HEK293 (cell line): Measurements from ENCODE around the gene HMGB2.

ENCODE experiments used
- EGR2 ChIP-seq: fragments of 450-650 bp; formaldehyde crosslinking; IDR thresholded peaks from 2 replicates; pipeline ENCODE4 v1.5.1; 2016; ENCODE audit warnings: low read depth, missing biosample characterization, missing genetic modification characterization
- GFI1B ChIP-seq: fragments of 450-650 bp; formaldehyde crosslinking; IDR thresholded peaks from 2 replicates; pipeline ENCODE4 v1.5.1; 2016; ENCODE audit warnings: missing biosample characterization, missing genetic modification characterization
- GLI4 ChIP-seq: fragments of 450-650 bp; formaldehyde crosslinking; IDR thresholded peaks from 2 replicates; pipeline ENCODE4 v1.5.1; 2016; ENCODE audit warnings: missing biosample characterization, missing genetic modification characterization
- GLIS2 ChIP-seq: fragments of 450-650 bp; formaldehyde crosslinking; IDR thresholded peaks from 2 replicates; pipeline ENCODE4 v1.5.1; 2016; ENCODE audit warnings: missing biosample characterization, missing genetic modification characterization
- IKZF3 ChIP-seq: fragments of 450-650 bp; IDR thresholded peaks from 2 replicates; pipeline ENCODE4 v1.5.0; 2018; ENCODE audit warnings: missing biosample characterization, mild to moderate bottlenecking, missing genetic modification characterization, moderate library complexity
- KLF1 ChIP-seq: fragments of 450-650 bp; formaldehyde crosslinking; IDR thresholded peaks from 2 replicates; pipeline ENCODE4 v1.5.1; 2016; ENCODE audit warnings: missing biosample characterization, missing genetic modification characterization
- KLF8 ChIP-seq: fragments of 450-650 bp; formaldehyde crosslinking; IDR thresholded peaks from 2 replicates; pipeline ENCODE4 v1.5.1; 2016; ENCODE audit warnings: missing biosample characterization, missing genetic modification characterization
- KLF9 ChIP-seq: fragments of 450-650 bp; formaldehyde crosslinking; IDR thresholded peaks from 2 replicates; pipeline ENCODE4 v1.5.1; 2016; ENCODE audit warnings: missing biosample characterization, missing genetic modification characterization, low read depth
- PRDM1 ChIP-seq: fragments of 450-650 bp; formaldehyde crosslinking; IDR thresholded peaks from 2 replicates; pipeline ENCODE4; 2016; ENCODE audit warnings: missing biosample characterization, missing genetic modification characterization
- SP2 ChIP-seq: fragments of 450-650 bp; formaldehyde crosslinking; IDR thresholded peaks from 2 replicates; pipeline ENCODE4 v1.5.1; 2016; ENCODE audit warnings: missing biosample characterization, missing genetic modification characterization
- ZBTB8A ChIP-seq: fragments of 450-650 bp; formaldehyde crosslinking; IDR thresholded peaks from 2 replicates; pipeline ENCODE4 v1.5.1; 2016; ENCODE audit warnings: missing biosample characterization, missing genetic modification characterization
- ZFP41 ChIP-seq: fragments of 450-650 bp; formaldehyde crosslinking; IDR thresholded peaks from 2 replicates; pipeline ENCODE4 v1.5.1; 2016; ENCODE audit warnings: missing biosample characterization, missing genetic modification characterization, borderline replicate concordance
- ZIC2 ChIP-seq: fragments of 450-650 bp; formaldehyde crosslinking; IDR thresholded peaks from 2 replicates; pipeline ENCODE4 v1.5.1; 2016; ENCODE audit warnings: missing biosample characterization, missing genetic modification characterization
- ZNF324 ChIP-seq: fragments of 450-650 bp; formaldehyde crosslinking; IDR thresholded peaks from 2 replicates; pipeline ENCODE4 v1.5.1; 2016; ENCODE audit warnings: missing biosample characterization, missing genetic modification characterization
- ZNF335 ChIP-seq: fragments of 450-650 bp; formaldehyde crosslinking; conservative IDR thresholded peaks from 2 replicates; pipeline ENCODE4 v1.5.1; 2016; ENCODE audit warnings: missing biosample characterization, missing genetic modification characterization
- ZNF362 ChIP-seq: fragments of 450-650 bp; formaldehyde crosslinking; IDR thresholded peaks from 2 replicates; pipeline ENCODE4 v1.5.1; 2016; ENCODE audit warnings: missing biosample characterization, missing genetic modification characterization
- ZNF366 ChIP-seq: fragments of 450-650 bp; formaldehyde crosslinking; conservative IDR thresholded peaks from 2 replicates; pipeline ENCODE4 v1.5.1; 2016; ENCODE audit warnings: missing biosample characterization, missing genetic modification characterization
- ZNF416 ChIP-seq: fragments of 450-650 bp; formaldehyde crosslinking; IDR thresholded peaks from 2 replicates; pipeline ENCODE4 v1.5.1; 2016; ENCODE audit warnings: missing biosample characterization, missing genetic modification characterization
- ZNF510 ChIP-seq: fragments of 450-650 bp; formaldehyde crosslinking; IDR thresholded peaks from 2 replicates; pipeline ENCODE4 v1.5.1; 2018; ENCODE audit warnings: mild to moderate bottlenecking, missing genetic modification characterization, missing biosample characterization; ENCODE audit not compliant: insufficient replicate concordance
- ZNF561 ChIP-seq: fragments of 450-650 bp; IDR thresholded peaks from 2 replicates; pipeline ENCODE4 v1.5.1; 2018; ENCODE audit warnings: missing biosample characterization, missing genetic modification characterization, borderline replicate concordance
- ZNF600 ChIP-seq: fragments of 450-650 bp; formaldehyde crosslinking; IDR thresholded peaks from 2 replicates; pipeline ENCODE4 v1.5.1; 2016; ENCODE audit warnings: missing biosample characterization, missing genetic modification characterization
- ZNF692 ChIP-seq: fragments of 450-650 bp; formaldehyde crosslinking; IDR thresholded peaks from 2 replicates; pipeline ENCODE4 v1.5.1; 2016; ENCODE audit warnings: missing biosample characterization, missing genetic modification characterization
- TF ChIP-seq, protein P1 (sequence below): fragments of 450-650 bp; formaldehyde crosslinking; IDR thresholded peaks from 2 replicates; pipeline ENCODE4 v1.5.1; 2016; ENCODE audit warnings: missing biosample characterization, missing genetic modification characterization
- TF ChIP-seq, protein P2 (sequence below): fragments of 450-650 bp; formaldehyde crosslinking; IDR thresholded peaks from 2 replicates; pipeline ENCODE4 v1.5.1; 2016; ENCODE audit warnings: missing biosample characterization, missing genetic modification characterization
- TF ChIP-seq, protein P3 (sequence below): fragments of 450-650 bp; formaldehyde crosslinking; IDR thresholded peaks from 2 replicates; pipeline ENCODE4 v1.5.1; 2016; ENCODE audit warnings: missing biosample characterization, missing genetic modification characterization
- TF ChIP-seq, protein P4 (sequence below): fragments of 450-650 bp; formaldehyde crosslinking; IDR thresholded peaks from 2 replicates; pipeline ENCODE4 v1.5.1; 2016; ENCODE audit warnings: missing biosample characterization, missing genetic modification characterization

The HMGB2 gene

GRCh38 chr4:173334891-173335752, 964 bp upstream of the HMGB2 start (continued):
- peak; percentile 88 for TF ChIP-seq KLF8
- 0 out of 2 replicates have a peak, but pooled peaks have one; percentile 36 for TF ChIP-seq ZIC2
- TF ChIP-seq ZNF335 (tag by site-specific recombination), result peak; percentile 89
- TF ChIP-seq IKZF3 (tag by site-specific recombination), result peak; percentile 73
- TF ChIP-seq GLI4 (tag by site-specific recombination), result no peak
- TF ChIP-seq GFI1B (tag by site-specific recombination), result 0 out of 2 replicates have a peak, but pooled peaks have one; percentile 17
- TF ChIP-seq ZNF362 (tag by site-specific recombination), result peak; percentile 90
- TF ChIP-seq ZNF600 (tag by site-specific recombination), result peak; percentile 94
- no peak for TF ChIP-seq ZNF416 (tag by site-specific recombination)
- TF ChIP-seq ZNF366, result peak; percentile 89
- TF ChIP-seq GLIS2 (tag by site-specific recombination), result peak; percentile 82
- peak; percentile 86 for TF ChIP-seq KLF9 (tag by site-specific recombination)
- TF ChIP-seq, protein P1, sequence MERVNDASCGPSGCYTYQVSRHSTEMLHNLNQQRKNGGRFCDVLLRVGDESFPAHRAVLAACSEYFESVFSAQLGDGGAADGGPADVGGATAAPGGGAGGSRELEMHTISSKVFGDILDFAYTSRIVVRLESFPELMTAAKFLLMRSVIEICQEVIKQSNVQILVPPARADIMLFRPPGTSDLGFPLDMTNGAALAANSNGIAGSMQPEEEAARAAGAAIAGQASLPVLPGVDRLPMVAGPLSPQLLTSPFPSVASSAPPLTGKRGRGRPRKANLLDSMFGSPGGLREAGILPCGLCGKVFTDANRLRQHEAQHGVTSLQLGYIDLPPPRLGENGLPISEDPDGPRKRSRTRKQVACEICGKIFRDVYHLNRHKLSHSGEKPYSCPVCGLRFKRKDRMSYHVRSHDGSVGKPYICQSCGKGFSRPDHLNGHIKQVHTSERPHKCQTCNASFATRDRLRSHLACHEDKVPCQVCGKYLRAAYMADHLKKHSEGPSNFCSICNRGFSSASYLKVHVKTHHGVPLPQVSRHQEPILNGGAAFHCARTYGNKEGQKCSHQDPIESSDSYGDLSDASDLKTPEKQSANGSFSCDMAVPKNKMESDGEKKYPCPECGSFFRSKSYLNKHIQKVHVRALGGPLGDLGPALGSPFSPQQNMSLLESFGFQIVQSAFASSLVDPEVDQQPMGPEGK, result peak; percentile 87
- TF ChIP-seq EGR2 (tag by site-specific recombination), result peak; percentile 31; the same call in 1 of the 2 replicates
- TF ChIP-seq ZFP41 (tag by site-specific recombination), result no peak
- TF ChIP-seq ZNF561, result no peak; the same call in 1 of the 2 replicates
- TF ChIP-seq, protein P2, sequence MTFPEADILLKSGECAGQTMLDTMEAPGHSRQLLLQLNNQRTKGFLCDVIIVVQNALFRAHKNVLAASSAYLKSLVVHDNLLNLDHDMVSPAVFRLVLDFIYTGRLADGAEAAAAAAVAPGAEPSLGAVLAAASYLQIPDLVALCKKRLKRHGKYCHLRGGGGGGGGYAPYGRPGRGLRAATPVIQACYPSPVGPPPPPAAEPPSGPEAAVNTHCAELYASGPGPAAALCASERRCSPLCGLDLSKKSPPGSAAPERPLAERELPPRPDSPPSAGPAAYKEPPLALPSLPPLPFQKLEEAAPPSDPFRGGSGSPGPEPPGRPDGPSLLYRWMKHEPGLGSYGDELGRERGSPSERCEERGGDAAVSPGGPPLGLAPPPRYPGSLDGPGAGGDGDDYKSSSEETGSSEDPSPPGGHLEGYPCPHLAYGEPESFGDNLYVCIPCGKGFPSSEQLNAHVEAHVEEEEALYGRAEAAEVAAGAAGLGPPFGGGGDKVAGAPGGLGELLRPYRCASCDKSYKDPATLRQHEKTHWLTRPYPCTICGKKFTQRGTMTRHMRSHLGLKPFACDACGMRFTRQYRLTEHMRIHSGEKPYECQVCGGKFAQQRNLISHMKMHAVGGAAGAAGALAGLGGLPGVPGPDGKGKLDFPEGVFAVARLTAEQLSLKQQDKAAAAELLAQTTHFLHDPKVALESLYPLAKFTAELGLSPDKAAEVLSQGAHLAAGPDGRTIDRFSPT, result peak; percentile 83
- 0 out of 2 replicates have a peak, but pooled peaks have one; percentile 20 for TF ChIP-seq ZNF324 (tag by site-specific recombination)
- 0 out of 2 replicates have a peak, but pooled peaks have one; percentile 19 for TF ChIP-seq PRDM1 (tag by site-specific recombination)
- TF ChIP-seq ZBTB8A (tag by site-specific recombination), result peak; percentile 79
- TF ChIP-seq SP2, result peak; percentile 74
- TF ChIP-seq, protein P3, sequence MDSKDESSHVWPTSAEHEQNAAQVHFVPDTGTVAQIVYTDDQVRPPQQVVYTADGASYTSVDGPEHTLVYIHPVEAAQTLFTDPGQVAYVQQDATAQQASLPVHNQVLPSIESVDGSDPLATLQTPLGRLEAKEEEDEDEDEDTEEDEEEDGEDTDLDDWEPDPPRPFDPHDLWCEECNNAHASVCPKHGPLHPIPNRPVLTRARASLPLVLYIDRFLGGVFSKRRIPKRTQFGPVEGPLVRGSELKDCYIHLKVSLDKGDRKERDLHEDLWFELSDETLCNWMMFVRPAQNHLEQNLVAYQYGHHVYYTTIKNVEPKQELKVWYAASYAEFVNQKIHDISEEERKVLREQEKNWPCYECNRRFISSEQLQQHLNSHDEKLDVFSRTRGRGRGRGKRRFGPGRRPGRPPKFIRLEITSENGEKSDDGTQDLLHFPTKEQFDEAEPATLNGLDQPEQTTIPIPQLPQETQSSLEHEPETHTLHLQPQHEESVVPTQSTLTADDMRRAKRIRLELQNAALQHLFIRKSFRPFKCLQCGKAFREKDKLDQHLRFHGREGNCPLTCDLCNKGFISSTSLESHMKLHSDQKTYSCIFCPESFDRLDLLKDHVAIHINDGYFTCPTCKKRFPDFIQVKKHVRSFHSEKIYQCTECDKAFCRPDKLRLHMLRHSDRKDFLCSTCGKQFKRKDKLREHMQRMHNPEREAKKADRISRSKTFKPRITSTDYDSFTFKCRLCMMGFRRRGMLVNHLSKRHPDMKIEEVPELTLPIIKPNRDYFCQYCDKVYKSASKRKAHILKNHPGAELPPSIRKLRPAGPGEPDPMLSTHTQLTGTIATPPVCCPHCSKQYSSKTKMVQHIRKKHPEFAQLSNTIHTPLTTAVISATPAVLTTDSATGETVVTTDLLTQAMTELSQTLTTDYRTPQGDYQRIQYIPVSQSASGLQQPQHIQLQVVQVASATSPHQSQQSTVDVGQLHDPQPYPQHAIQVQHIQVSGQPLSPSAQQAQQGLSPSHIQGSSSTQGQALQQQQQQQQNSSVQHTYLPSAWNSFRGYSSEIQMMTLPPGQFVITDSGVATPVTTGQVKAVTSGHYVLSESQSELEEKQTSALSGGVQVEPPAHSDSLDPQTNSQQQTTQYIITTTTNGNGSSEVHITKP (tag by site-specific recombination), result no peak
- TF ChIP-seq, protein P4, sequence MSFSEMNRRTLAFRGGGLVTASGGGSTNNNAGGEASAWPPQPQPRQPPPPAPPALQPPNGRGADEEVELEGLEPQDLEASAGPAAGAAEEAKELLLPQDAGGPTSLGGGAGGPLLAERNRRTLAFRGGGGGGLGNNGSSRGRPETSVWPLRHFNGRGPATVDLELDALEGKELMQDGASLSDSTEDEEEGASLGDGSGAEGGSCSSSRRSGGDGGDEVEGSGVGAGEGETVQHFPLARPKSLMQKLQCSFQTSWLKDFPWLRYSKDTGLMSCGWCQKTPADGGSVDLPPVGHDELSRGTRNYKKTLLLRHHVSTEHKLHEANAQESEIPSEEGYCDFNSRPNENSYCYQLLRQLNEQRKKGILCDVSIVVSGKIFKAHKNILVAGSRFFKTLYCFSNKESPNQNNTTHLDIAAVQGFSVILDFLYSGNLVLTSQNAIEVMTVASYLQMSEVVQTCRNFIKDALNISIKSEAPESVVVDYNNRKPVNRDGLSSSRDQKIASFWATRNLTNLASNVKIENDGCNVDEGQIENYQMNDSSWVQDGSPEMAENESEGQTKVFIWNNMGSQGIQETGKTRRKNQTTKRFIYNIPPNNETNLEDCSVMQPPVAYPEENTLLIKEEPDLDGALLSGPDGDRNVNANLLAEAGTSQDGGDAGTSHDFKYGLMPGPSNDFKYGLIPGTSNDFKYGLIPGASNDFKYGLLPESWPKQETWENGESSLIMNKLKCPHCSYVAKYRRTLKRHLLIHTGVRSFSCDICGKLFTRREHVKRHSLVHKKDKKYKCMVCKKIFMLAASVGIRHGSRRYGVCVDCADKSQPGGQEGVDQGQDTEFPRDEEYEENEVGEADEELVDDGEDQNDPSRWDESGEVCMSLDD, result peak; percentile 43
- TF ChIP-seq KLF1 (tag by site-specific recombination), result peak; percentile 48
- 0 out of 2 replicates have a peak, but pooled peaks have one; percentile 27 for TF ChIP-seq ZNF692 (tag by site-specific recombination)
- TF ChIP-seq ZNF510, result no peak
